Measurements from ENCODE around the gene DLGAP1.

The DLGAP1 gene

GRCh38 chr18:4238966-4239365 lies 216.1 kb downstream of the DLGAP1 start:
- DNase-seq (ENCODE audit: low spot score) = no peak

GRCh38 chr18:4237664-4238041 lies 217.5 kb downstream of the DLGAP1 start:
- DNase-seq (ENCODE audit: low spot score) = no peak

GRCh38 chr18:4236940-4237663 lies 218.0 kb downstream of the DLGAP1 start:
- no peak for DNase-seq (ENCODE audit: low spot score)

- no peak for DNase-seq (ENCODE audit: low spot score)
These were observed 221.6 kb downstream of the DLGAP1 start for GRCh38 chr18:4233468-4233867.

- DNase-seq (ENCODE audit: low spot score) = no peak
These were observed 222.5 kb downstream of the DLGAP1 start for GRCh38 chr18:4232656-4233055.

GRCh38 chr18:4231260-4231659 lies 223.8 kb downstream of the DLGAP1 start:
- DNase-seq (ENCODE audit: low spot score) = no peak

- DNase-seq (ENCODE audit: low spot score) = no peak
These were observed 224.5 kb downstream of the DLGAP1 start for GRCh38 chr18:4230450-4231168.

GRCh38 chr18:4224031-4224704 lies 230.9 kb downstream of the DLGAP1 start:
- no peak for DNase-seq (ENCODE audit: low spot score)

GRCh38 chr18:4211111-4211837 lies 243.8 kb downstream of the DLGAP1 start:
- DNase-seq (ENCODE audit: low spot score) = no peak

- no peak for DNase-seq (ENCODE audit: low spot score)
These were observed 246.7 kb downstream of the DLGAP1 start for GRCh38 chr18:4208366-4208765.

- DNase-seq (ENCODE audit: low spot score) = no peak
These were observed 247.6 kb downstream of the DLGAP1 start for GRCh38 chr18:4207383-4207985.

- no peak for DNase-seq (ENCODE audit: low spot score)
These were observed 250.7 kb downstream of the DLGAP1 start for GRCh38 chr18:4204438-4204720.

GRCh38 chr18:4203568-4204437 lies 251.3 kb downstream of the DLGAP1 start:
- DNase-seq (ENCODE audit: low spot score) = no peak

GRCh38 chr18:4200399-4200798 lies 254.7 kb downstream of the DLGAP1 start:
- no peak for DNase-seq (ENCODE audit: low spot score)

- no peak for DNase-seq (ENCODE audit: low spot score)
These were observed 256.2 kb downstream of the DLGAP1 start for GRCh38 chr18:4198956-4199355.

- DNase-seq (ENCODE audit: low spot score) = no peak
These were observed 258.8 kb downstream of the DLGAP1 start for GRCh38 chr18:4196351-4196750.

- no peak for DNase-seq (ENCODE audit: low spot score)
These were observed 262.0 kb downstream of the DLGAP1 start for GRCh38 chr18:4193086-4193485.

- DNase-seq (ENCODE audit: low spot score) = no peak
These were observed 273.1 kb downstream of the DLGAP1 start for GRCh38 chr18:4181882-4182568.

GRCh38 chr18:4181086-4181485 lies 274.0 kb downstream of the DLGAP1 start:
- no peak for DNase-seq (ENCODE audit: low spot score)

GRCh38 chr18:4172196-4173100 lies 282.7 kb downstream of the DLGAP1 start:
- DNase-seq (ENCODE audit: low spot score) = no peak

Measured in germinal center (tissue), 1 donor.